Fibroblast of the aortic adventitia (primary cell): ENCODE results near the gene C2orf72. TPM values are rescaled to one million over a fixed set of nuclear protein-coding genes. Genes with fewer than 3 reads are reported as not detected.
A peak's percentile ranks its signal among the peaks of the same experiment; 100 is the strongest.

Experiments used
- DNase-seq: peaks from one replicate; pipeline ENCODE4 v3.0.0-alpha.2; 2010; ENCODE audit warnings: low read depth
- H3K4me3 ChIP-seq: 2 replicates; pipeline ENCODE4 v1.5.1; 2011; ENCODE audit warnings: low read depth, mild to moderate bottlenecking, control low read depth, low read length, moderate library complexity
- CTCF ChIP-seq: IDR thresholded peaks from 2 replicates; pipeline ENCODE4 v1.5.1; 2011; ENCODE audit warnings: mild to moderate bottlenecking, low read length, control low read depth, inconsistent platforms; ENCODE audit not compliant: insufficient read depth
- total RNA-seq: library from RNA; depleted of rRNA; stranded (reverse); fragments of >200 nt; gene quantifications from 2 replicates; pipeline ENCODE4 v1.2.3, GENCODE V29; 2012; ENCODE audit warnings: low replicate concordance

C2orf72 gene
- total RNA-seq: not detected in 2 replicates

- H3K4me3 ChIP-seq: peak within 1 kb of the TSS; percentile 17
- no peak for TF ChIP-seq CTCF
- DNase-seq: no peak
Observed at GRCh38 chr2:231037202-231037730, at the start of gene C2orf72. TSS of gene C2orf72 (plus strand) at chr2:231037523. CDS start at chr2:231037566, 43 bp downstream.

GRCh38 chr2:230989731-230990130 lies 47.6 kb upstream of the C2orf72 start:
- no peak for TF ChIP-seq CTCF
- no peak for DNase-seq

GRCh38 chr2:230990131-230990898 lies 47.0 kb upstream of the C2orf72 start:
- no peak overlapping the region for H3K4me3 ChIP-seq
- no peak for TF ChIP-seq CTCF
- no peak for DNase-seq

More at GRCh38 chr2:230989731-230990130, 47.6 kb upstream of the C2orf72 start:
- no peak overlapping the region for H3K4me3 ChIP-seq

- no peak for DNase-seq
- H3K4me3 ChIP-seq: no peak overlapping the region
- no peak for TF ChIP-seq CTCF
Observed at GRCh38 chr2:230990899-230991150, 46.5 kb upstream of the C2orf72 start.

GRCh38 chr2:230991598-230991997 lies 45.7 kb upstream of the C2orf72 start:
- DNase-seq: no peak
- no peak overlapping the region for H3K4me3 ChIP-seq
- no peak for TF ChIP-seq CTCF

- H3K4me3 ChIP-seq: no peak within 1 kb of the TSS
- no peak for DNase-seq
- TF ChIP-seq CTCF: no peak
Observed at GRCh38 chr2:230995821-230996220, 41.5 kb upstream of the C2orf72 start, which contains the start of gene SPATA3. TSS of gene SPATA3 (plus strand) at chr2:230996121. CDS start at chr2:230996234, 113 bp downstream.
